NT2/D1 (cell line): ENCODE data around the gene HIPK2.

Experiments
- SUZ12 ChIP-seq: IDR thresholded peaks from 2 replicates; pipeline ENCODE4 v1.6.1; 2011; ENCODE audit not compliant: insufficient read length, insufficient read depth; ENCODE audit errors: extremely low read depth
- YY1 ChIP-seq: IDR thresholded peaks from 2 replicates; pipeline ENCODE4 v1.6.1; 2011; ENCODE audit not compliant: insufficient read length, insufficient read depth
- ZNF274 ChIP-seq: IDR thresholded peaks from 2 replicates; pipeline ENCODE4 v1.6.1; 2011; ENCODE audit warnings: mild to moderate bottlenecking, low read depth, low read length

DNA sequence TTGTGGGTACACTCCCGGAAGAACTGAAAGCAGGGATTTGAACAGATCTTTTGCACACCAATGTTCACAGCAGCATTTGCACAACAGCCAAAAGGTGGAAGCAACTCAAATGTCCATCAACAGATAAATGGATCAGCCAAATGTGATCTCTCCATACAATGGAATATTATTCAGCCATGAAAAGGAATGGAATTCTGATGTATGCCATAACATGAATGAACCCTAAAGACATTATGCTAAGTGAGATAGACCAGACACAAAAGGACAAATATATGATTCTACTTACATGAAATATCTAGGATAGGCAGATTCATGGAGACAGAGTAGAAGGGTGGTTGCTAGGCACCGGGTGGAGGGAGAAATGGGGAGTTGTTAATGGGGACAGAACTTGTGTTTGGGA is 217.6 kb downstream of the HIPK2 start:
- TF ChIP-seq ZNF274 (no peak), YY1 (no peak), SUZ12 (no peak)
